HEK293 (cell line): ENCODE results near the gene CPA2.

Experiments
- KLF16 ChIP-seq: fragments of 450-650 bp; formaldehyde crosslinking; IDR thresholded peaks from 2 replicates; pipeline ENCODE4 v1.5.1; 2017; ENCODE audit warnings: missing biosample characterization, missing genetic modification characterization
- ZNF48 ChIP-seq: fragments of 450-650 bp; formaldehyde crosslinking; IDR thresholded peaks from 2 replicates; pipeline ENCODE4 v1.5.1; 2016; ENCODE audit warnings: missing biosample characterization, missing genetic modification characterization

GRCh38 chr7:130309986-130310385 is 43.3 kb downstream of the CPA2 start:
- no peak for TF ChIP-seq KLF16 (tag by site-specific recombination)
- no peak for TF ChIP-seq ZNF48 (tag by site-specific recombination)
